GM12878 (cell line): ENCODE results near the gene RSRC1. TPM values are rescaled to one million over a fixed set of nuclear protein-coding genes. Genes with fewer than 3 reads are reported as not detected.
"Not testable (repeated sequence)": the region's sequence is repeated elsewhere in the genome, so short reads cannot be mapped to it uniquely, and the experiment has no call there.

ENCODE experiments used
- ATAC-seq: fragments of 200-7000 bp; cut with Tn5 transposase; 3 replicates; pipeline ENCODE4 v1.9.1; 2020; ENCODE audit warnings: mild to moderate bottlenecking, moderate library complexity
- BruUV-seq: library from RNA; stranded (reverse); fragments of 400-500 nt; replicated peaks from 2 replicates; lab custom pipeline; 2021; lab: Mats Ljungman, UMichigan
- CTCF ChIA-PET: fragments of 300-600 bp; sonication (Branson Sonifier 250); formaldehyde crosslinking; extraction: SDS; loops from one replicate; lab custom pipeline; 2021; ENCODE audit warnings: inconsistent platforms; lab: Yijun Ruan, JAX
- POLR2A ChIA-PET: fragments of 350-600 bp; formaldehyde crosslinking; extraction: SDS; loops from one replicate; lab custom pipeline; 2021; ENCODE audit warnings: inconsistent platforms; lab: Charles Lee
- RAD21 ChIA-PET: fragments of 300-600 bp; sonication (Branson Sonifier 250); formaldehyde crosslinking; loops from one replicate; lab custom pipeline; 2023; ENCODE audit warnings: antibody characterized with exemption; ENCODE audit not compliant: unreplicated experiment; lab: Charles Lee
- SMC1A ChIA-PET: fragments of 300-600 bp; sonication (Branson Sonifier 250); formaldehyde crosslinking; loops from one replicate; lab custom pipeline; 2023; ENCODE audit not compliant: unreplicated experiment, uncharacterized antibody; lab: Charles Lee
- DNase-seq: peaks from one replicate; pipeline ENCODE4 v3.0.0-alpha.2; 2011; ENCODE audit warnings: low read depth, low spot score
- FAIRE-seq: peaks from 3 replicates; lab custom pipeline; 2011; peaks lifted over from hg19 to GRCh38; lab: Jason Lieb, UNC
- H2AFZ ChIP-seq: 2 replicates; pipeline ENCODE4 v1.6.0; 2011; ENCODE audit warnings: low read depth, low read length, control low read depth; ENCODE audit not compliant: control insufficient read depth
- H3K27ac ChIP-seq: 2 replicates; pipeline ENCODE4 v1.5.1; 2011; ENCODE audit warnings: control low read depth; ENCODE audit not compliant: control insufficient read depth, insufficient read depth
- H3K27me3 ChIP-seq, 2 experiments: replicated peaks in 1 of 2; 2 replicates each; pipeline versions ENCODE4 v1.6.0 to v1.6.1; 2011; ENCODE audit warnings: low read length in 1 of 2; ENCODE audit not compliant: control insufficient read depth in 2 of 2, insufficient read depth in 2 of 2
- H3K36me3 ChIP-seq, 2 experiments: 2 replicates each; pipeline ENCODE4 v1.5.1; 2011; ENCODE audit warnings: low read length in 1 of 2; ENCODE audit not compliant: control insufficient read depth in 2 of 2, insufficient read depth in 2 of 2
- H3K4me1 ChIP-seq: 2 replicates; pipeline ENCODE4 v1.6.1; 2011; ENCODE audit warnings: mild to moderate bottlenecking, low read length, moderate library complexity, mixed read lengths; ENCODE audit not compliant: control insufficient read depth, insufficient read depth
- H3K4me2 ChIP-seq: 2 replicates; pipeline ENCODE4 v1.6.0; 2011; ENCODE audit warnings: control low read depth; ENCODE audit not compliant: control insufficient read depth, insufficient read depth
- H3K4me3 ChIP-seq: fragments of 200-600 bp; sonication (generic); 2 replicates; pipeline ENCODE4 v1.5.1; 2016
- H3K79me2 ChIP-seq: 2 replicates; pipeline ENCODE4 v1.6.0; 2011; ENCODE audit warnings: low read length; ENCODE audit not compliant: control insufficient read depth, insufficient read depth
- H3K9ac ChIP-seq: 2 replicates; pipeline ENCODE4 v1.8.0; 2011; ENCODE audit warnings: low read length, control low read depth, mixed read lengths; ENCODE audit not compliant: control insufficient read depth, insufficient read depth
- H3K9me3 ChIP-seq: replicated peaks from 3 replicates; pipeline ENCODE4 v1.5.1; 2011; ENCODE audit warnings: mild to moderate bottlenecking, low read length; ENCODE audit not compliant: control insufficient read depth, insufficient read depth
- H4K20me1 ChIP-seq: 2 replicates; pipeline ENCODE4 v1.6.0; 2011; ENCODE audit not compliant: control insufficient read depth, insufficient read depth
- KLF5 ChIP-seq: fragments of 450-650 bp; IDR thresholded peaks from 2 replicates; pipeline ENCODE4 v1.6.1; 2014; ENCODE audit warnings: mild to moderate bottlenecking; ENCODE audit not compliant: partially characterized antibody
- NR2C2 ChIP-seq: IDR thresholded peaks from 2 replicates; pipeline ENCODE4 v1.6.1; 2011; ENCODE audit warnings: borderline replicate concordance, low read depth; ENCODE audit not compliant: control insufficient read depth, insufficient read length
- POLR2AphosphoS2 ChIP-seq: IDR thresholded peaks from 2 replicates; pipeline ENCODE4 v1.6.1; 2011; ENCODE audit warnings: low read depth, mild to moderate bottlenecking, low read length, improper control_type of control experiment, moderate library complexity
- ZNF622 ChIP-seq: fragments of 450-650 bp; IDR thresholded peaks from 2 replicates; pipeline ENCODE4 v1.6.1; 2017; ENCODE audit warnings: mild to moderate bottlenecking, inconsistent platforms
- WGBS: methylation state at CpG from one replicate; pipeline ENCODE4 v1.1.6; 2016; ENCODE audit warnings: low lambda C conversion rate; ENCODE audit not compliant: insufficient replicate concordance, insufficient coverage; ENCODE audit errors: missing lambda C conversion rate; 5-methylcytosine and 5-hydroxymethylcytosine counted together
- in situ Hi-C: fragments of 300-500 bp; cut with MboI; formaldehyde crosslinking; loops from 9 replicates; pipeline ENCODE4 v1.14.3; 2018; ENCODE audit warnings: mixed read lengths
- intact Hi-C: fragments of 100-400 bp; cut with micrococcal nuclease; formaldehyde crosslinking; loops from one replicate; pipeline ENCODE4 v1.14.2; 2022; ENCODE audit not compliant: unreplicated experiment
- polyA plus RNA-seq, 11 experiments: library from polyadenylated mRNA; depleted of rRNA in 4 of 11; unstranded in 6 of 11; stranded (reverse) in 5 of 11; fragments of >200 nt; fragmentation: Nextera tagmentation in 4 of 11; fragmentation: Illumina TruSeq in 1 of 11; extraction: Ambion mirVana in 4 of 11; extraction: Trizol in 1 of 11; gene quantifications; 1 replicate in 1 of 11; 2 replicates in 10 of 11; pipeline versions ENCODE4 v1.2.1 to v1.2.3, GENCODE V29; 2011 to 2016; ENCODE audit warnings: inconsistent platforms in 2 of 11, missing spikeins in 2 of 11, low read depth in 1 of 11
- total RNA-seq, 4 experiments: library from RNA; depleted of rRNA in 3 of 4; stranded (reverse); fragments of >200 nt in 3 of 4; fragmentation: Illumina TruSeq in 1 of 4; extraction: Trizol in 1 of 4; gene quantifications; 2 replicates each; pipeline versions ENCODE4 v1.2.1 to v1.2.3, GENCODE V29; 2013 to 2021
- TF ChIP-seq, protein P1 (sequence below): IDR thresholded peaks from 2 replicates; pipeline ENCODE4 v1.6.1; 2011; ENCODE audit warnings: low read depth, low read length, improper control_type of control experiment, borderline replicate concordance

RSRC1 gene
- total and polyA plus RNA-seq, 10 of the 15 experiments (the other 5 are each of a cell fraction or from before 2014, with no cell fraction given): 16.4 to 85.9 (median 42.0) TPM

DNA sequence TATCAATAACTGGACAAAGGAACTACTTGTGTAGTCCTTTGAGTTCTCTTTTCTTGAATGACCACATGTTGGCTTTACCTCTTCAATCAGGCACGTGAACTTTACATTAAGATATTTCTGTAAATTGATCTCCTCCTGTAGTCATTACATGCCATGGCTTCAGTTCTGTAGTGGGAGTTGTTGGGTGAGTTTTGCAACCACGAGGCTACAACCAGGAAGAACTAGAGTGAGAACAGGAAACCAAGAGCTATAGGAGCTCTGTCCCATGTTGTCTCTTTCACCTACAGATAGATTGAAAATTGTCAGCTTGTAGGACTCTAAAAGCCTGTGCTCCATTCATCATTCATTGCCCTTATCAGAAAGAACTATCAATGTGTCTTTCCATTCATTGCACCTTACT lies 2.0 kb downstream of the RSRC1 start:
- RAD21 ChIA-PET: no interaction called here
- Histone ChIP-seq H3K79me2 (peaks cover 17% of the 10 kb centered on the region), H3K4me2 (peak overlapping the region; percentile 31; the same call in 1 of the 2 replicates), H3K27me3 (peaks cover 3% of the 10 kb centered on the region in 2 experiments; a peak in 2 of 4 replicates), H3K9me3 (no peaks in the 10 kb centered on the region), H3K27ac (no peak overlapping the region), H4K20me1 (no peaks in the 10 kb centered on the region), H2AFZ (no peak overlapping the region), H3K4me3 (peak overlapping the region; percentile 79; the same call in 1 of the 2 replicates), H3K9ac (no peak overlapping the region), H3K36me3 (no peaks in the 10 kb centered on the region), H3K4me1 (0 out of 2 replicates have a peak, but pooled peaks cover 4% of the 10 kb centered on the region)
- intact Hi-C loops (loop anchor here (10.0 kb wide), 1 partner anchor 533 kb away; the partner anchor contains the start of gene GFM1), in situ Hi-C loops (no loop called here)
- ATAC-seq (no peak), DNase-seq (no peak), FAIRE-seq (no peak)
- TF ChIP-seq ZNF622: no peak
- no peak for TF ChIP-seq POLR2AphosphoS2
- TF ChIP-seq, protein P1, sequence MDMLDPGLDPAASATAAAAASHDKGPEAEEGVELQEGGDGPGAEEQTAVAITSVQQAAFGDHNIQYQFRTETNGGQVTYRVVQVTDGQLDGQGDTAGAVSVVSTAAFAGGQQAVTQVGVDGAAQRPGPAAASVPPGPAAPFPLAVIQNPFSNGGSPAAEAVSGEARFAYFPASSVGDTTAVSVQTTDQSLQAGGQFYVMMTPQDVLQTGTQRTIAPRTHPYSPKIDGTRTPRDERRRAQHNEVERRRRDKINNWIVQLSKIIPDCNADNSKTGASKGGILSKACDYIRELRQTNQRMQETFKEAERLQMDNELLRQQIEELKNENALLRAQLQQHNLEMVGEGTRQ: no peak
- no peak for TF ChIP-seq NR2C2
- no peak for TF ChIP-seq KLF5
- whole genome bisulfite sequencing: 45% methylated on average over 2 of the region's 2 CpGs
- POLR2A ChIA-PET: no interaction called here
- CTCF ChIA-PET: interaction anchor here (0.7 to 1.0 kb wide), 3 partner anchors 9 to 201 kb away, joined by 3 to 5 read pairs (median 3); no protein-coding TSS in a partner anchor
- BruUV-seq: no TSS peak
- SMC1A ChIA-PET: no interaction called here

DNA sequence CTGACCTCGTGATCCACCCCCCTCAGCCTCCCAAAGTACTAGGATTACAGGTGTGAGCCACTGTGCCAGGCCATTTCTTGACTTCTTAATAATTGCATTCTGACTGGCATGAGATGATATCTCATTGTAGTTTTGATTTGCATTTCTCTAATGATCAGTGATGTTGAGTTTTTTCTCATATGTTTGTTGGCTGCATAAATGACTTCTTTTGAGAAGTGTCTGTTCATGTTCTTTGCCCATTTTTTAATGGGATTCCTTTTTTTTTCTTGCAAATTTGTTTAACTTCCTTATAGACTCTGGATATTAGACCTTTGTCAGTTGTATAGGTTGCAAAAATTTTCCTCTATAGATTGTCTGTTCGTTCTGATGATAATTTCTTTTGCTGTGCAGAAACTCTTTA lies 3.7 kb downstream of the RSRC1 start:
- H3K27me3 ChIP-seq, ATAC-seq, H3K9me3 ChIP-seq, DNase-seq, RAD21 ChIA-PET, H4K20me1 ChIP-seq, CTCF ChIA-PET, BruUV-seq, H3K4me3 ChIP-seq, in situ Hi-C loops, FAIRE-seq, H3K4me2 ChIP-seq, H3K36me3 ChIP-seq, SMC1A ChIA-PET, H3K27ac ChIP-seq, H2AFZ ChIP-seq, H3K4me1 ChIP-seq, H3K9ac ChIP-seq: not testable (repeated sequence)
- intact Hi-C loops: loop anchor here (10.0 kb wide), 1 partner anchor 531 kb away; the partner anchor contains the start of gene GFM1
- H3K79me2 ChIP-seq: peaks cover 17% of the 10 kb centered on the region
- WGBS: 90% methylated on average over 2 of the region's 2 CpGs
- POLR2A ChIA-PET: interaction anchor here (0.7 kb wide), 2 partner anchors 19 to 182 kb away, joined by 4 to 5 read pairs; no protein-coding TSS in a partner anchor
